HL-60 (cell line): ENCODE data around the gene FAM171A1.
"Not testable (repeated sequence)": the region's sequence is repeated elsewhere in the genome, so short reads cannot be mapped to it uniquely, and the experiment has no call there.

Experiments
- TF ChIP-seq, protein P1 (sequence below): IDR thresholded peaks from one replicate; pipeline ENCODE4 v1.5.1; 2011; ENCODE audit warnings: low read length, control low read depth, inconsistent platforms; ENCODE audit not compliant: insufficient read depth
- TF ChIP-seq, protein P2 (sequence below): IDR thresholded peaks from 2 replicates; pipeline ENCODE4 v1.6.1; 2012; ENCODE audit warnings: low read depth; ENCODE audit not compliant: insufficient replicate concordance

GRCh38 chr10:15409350-15409749, 38.3 kb upstream of the FAM171A1 start:
- TF ChIP-seq, protein P1, sequence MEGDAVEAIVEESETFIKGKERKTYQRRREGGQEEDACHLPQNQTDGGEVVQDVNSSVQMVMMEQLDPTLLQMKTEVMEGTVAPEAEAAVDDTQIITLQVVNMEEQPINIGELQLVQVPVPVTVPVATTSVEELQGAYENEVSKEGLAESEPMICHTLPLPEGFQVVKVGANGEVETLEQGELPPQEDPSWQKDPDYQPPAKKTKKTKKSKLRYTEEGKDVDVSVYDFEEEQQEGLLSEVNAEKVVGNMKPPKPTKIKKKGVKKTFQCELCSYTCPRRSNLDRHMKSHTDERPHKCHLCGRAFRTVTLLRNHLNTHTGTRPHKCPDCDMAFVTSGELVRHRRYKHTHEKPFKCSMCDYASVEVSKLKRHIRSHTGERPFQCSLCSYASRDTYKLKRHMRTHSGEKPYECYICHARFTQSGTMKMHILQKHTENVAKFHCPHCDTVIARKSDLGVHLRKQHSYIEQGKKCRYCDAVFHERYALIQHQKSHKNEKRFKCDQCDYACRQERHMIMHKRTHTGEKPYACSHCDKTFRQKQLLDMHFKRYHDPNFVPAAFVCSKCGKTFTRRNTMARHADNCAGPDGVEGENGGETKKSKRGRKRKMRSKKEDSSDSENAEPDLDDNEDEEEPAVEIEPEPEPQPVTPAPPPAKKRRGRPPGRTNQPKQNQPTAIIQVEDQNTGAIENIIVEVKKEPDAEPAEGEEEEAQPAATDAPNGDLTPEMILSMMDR: not testable (repeated sequence)
- TF ChIP-seq, protein P2, sequence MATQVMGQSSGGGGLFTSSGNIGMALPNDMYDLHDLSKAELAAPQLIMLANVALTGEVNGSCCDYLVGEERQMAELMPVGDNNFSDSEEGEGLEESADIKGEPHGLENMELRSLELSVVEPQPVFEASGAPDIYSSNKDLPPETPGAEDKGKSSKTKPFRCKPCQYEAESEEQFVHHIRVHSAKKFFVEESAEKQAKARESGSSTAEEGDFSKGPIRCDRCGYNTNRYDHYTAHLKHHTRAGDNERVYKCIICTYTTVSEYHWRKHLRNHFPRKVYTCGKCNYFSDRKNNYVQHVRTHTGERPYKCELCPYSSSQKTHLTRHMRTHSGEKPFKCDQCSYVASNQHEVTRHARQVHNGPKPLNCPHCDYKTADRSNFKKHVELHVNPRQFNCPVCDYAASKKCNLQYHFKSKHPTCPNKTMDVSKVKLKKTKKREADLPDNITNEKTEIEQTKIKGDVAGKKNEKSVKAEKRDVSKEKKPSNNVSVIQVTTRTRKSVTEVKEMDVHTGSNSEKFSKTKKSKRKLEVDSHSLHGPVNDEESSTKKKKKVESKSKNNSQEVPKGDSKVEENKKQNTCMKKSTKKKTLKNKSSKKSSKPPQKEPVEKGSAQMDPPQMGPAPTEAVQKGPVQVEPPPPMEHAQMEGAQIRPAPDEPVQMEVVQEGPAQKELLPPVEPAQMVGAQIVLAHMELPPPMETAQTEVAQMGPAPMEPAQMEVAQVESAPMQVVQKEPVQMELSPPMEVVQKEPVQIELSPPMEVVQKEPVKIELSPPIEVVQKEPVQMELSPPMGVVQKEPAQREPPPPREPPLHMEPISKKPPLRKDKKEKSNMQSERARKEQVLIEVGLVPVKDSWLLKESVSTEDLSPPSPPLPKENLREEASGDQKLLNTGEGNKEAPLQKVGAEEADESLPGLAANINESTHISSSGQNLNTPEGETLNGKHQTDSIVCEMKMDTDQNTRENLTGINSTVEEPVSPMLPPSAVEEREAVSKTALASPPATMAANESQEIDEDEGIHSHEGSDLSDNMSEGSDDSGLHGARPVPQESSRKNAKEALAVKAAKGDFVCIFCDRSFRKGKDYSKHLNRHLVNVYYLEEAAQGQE: not testable (repeated sequence)
